SK-N-SH (cell line): Measurements from ENCODE around the gene ZNF584. TPM values are rescaled to one million over a fixed set of nuclear protein-coding genes. Genes with fewer than 3 reads are reported as not detected.

Experiments used
- CTCF ChIA-PET: fragments of 300-600, 350-600 bp; formaldehyde crosslinking; extraction: SDS; loops from one replicate; lab custom pipeline; 2021; lab: Yijun Ruan, JAX
- POLR2A ChIA-PET: fragments of 350-600 bp; sonication (Branson Sonifier 250); formaldehyde crosslinking; extraction: SDS; loops from one replicate; lab custom pipeline; 2020; ENCODE audit warnings: antibody characterized with exemption, inconsistent platforms; lab: Yijun Ruan, JAX
- DNase-seq: peaks from one replicate; pipeline ENCODE4 v3.0.0; 2012
- H2AFZ ChIP-seq: fragments of 200-600 bp; sonication (generic); 2 replicates; pipeline ENCODE4 v1.8.1; 2016; ENCODE audit warnings: antibody characterized with exemption, mild to moderate bottlenecking, low read depth
- H3F3A ChIP-seq: fragments of 200-600 bp; sonication (generic); replicated peaks from 2 replicates; pipeline ENCODE3; 2016; ENCODE audit warnings: antibody characterized with exemption, mild to moderate bottlenecking; ENCODE audit not compliant: insufficient read depth
- H3K27ac ChIP-seq, 2 experiments: fragments of 200-500 bp in 1 of 2; fragments of 200-600 bp in 1 of 2; sonication (Bioruptor generic) in 1 of 2; sonication (generic), shearing (Covaris generic) in 1 of 2; 2 replicates each; pipeline versions ENCODE4 v1.5.1 to v1.6.1; 2014 to 2016; ENCODE audit warnings: low read depth in 2 of 2, inconsistent platforms in 1 of 2, low read length in 1 of 2, mild to moderate bottlenecking in 1 of 2, mixed read lengths in 1 of 2
- H3K27me3 ChIP-seq: fragments of 200-600 bp; sonication (generic), shearing (Covaris generic); 2 replicates; pipeline ENCODE4 v1.6.1; 2016; ENCODE audit warnings: mixed run types; ENCODE audit not compliant: insufficient read depth
- H3K36me3 ChIP-seq, 2 experiments: fragments of 200-500 bp in 1 of 2; fragments of 200-600 bp in 1 of 2; sonication (Bioruptor generic) in 1 of 2; sonication (generic) in 1 of 2; replicated peaks in 1 of 2; 2 replicates each; pipeline versions ENCODE3 to v1.5.1; 2014 to 2016; ENCODE audit warnings: low read length in 1 of 2, mild to moderate bottlenecking in 1 of 2; ENCODE audit not compliant: insufficient read depth in 2 of 2, control insufficient read depth in 1 of 2
- H3K4me1 ChIP-seq, 2 experiments: fragments of 200-500 bp in 1 of 2; fragments of 200-600 bp in 1 of 2; sonication (Bioruptor generic) in 1 of 2; sonication (generic), shearing (Covaris generic) in 1 of 2; 2 replicates each; pipeline versions ENCODE4 v1.5.1 to v1.6.1; 2014 to 2016; ENCODE audit warnings: low read depth in 1 of 2, low read length in 1 of 2, mixed run types in 1 of 2; ENCODE audit not compliant: insufficient read depth in 2 of 2, control insufficient read depth in 1 of 2
- H3K4me2 ChIP-seq: fragments of 200-600 bp; sonication (generic), shearing (Covaris generic); 2 replicates; pipeline ENCODE4 v1.6.1; 2017; ENCODE audit warnings: mixed run types
- H3K4me3 ChIP-seq, 2 experiments: fragments of 200-500 bp in 1 of 2; fragments of 200-600 bp in 1 of 2; sonication (Bioruptor generic) in 1 of 2; sonication (generic), shearing (Covaris generic) in 1 of 2; 2 replicates each; pipeline versions ENCODE4 v1.5.1 to v1.8.1; 2014 to 2016; ENCODE audit warnings: low read depth in 2 of 2, inconsistent platforms in 1 of 2, low read length in 1 of 2, mild to moderate bottlenecking in 1 of 2, mixed read lengths in 1 of 2, moderate library complexity in 1 of 2
- H3K79me2 ChIP-seq: fragments of 200-600 bp; sonication (generic); 2 replicates; pipeline ENCODE4 v1.8.1; 2017; ENCODE audit warnings: mild to moderate bottlenecking; ENCODE audit not compliant: insufficient read depth
- H3K9ac ChIP-seq: fragments of 200-600 bp; sonication (generic); 2 replicates; pipeline ENCODE4 v1.6.1; 2017; ENCODE audit warnings: mixed run types
- H3K9me2 ChIP-seq: fragments of 200-600 bp; sonication (generic); 2 replicates; pipeline ENCODE4 v1.6.1; 2017; ENCODE audit warnings: mixed run types
- H3K9me3 ChIP-seq: fragments of 200-600 bp; sonication (generic); 2 replicates; pipeline ENCODE4 v1.6.1; 2017; ENCODE audit warnings: mixed run types, mild to moderate bottlenecking, moderate library complexity
- H4K20me1 ChIP-seq: fragments of 200-600 bp; sonication (generic); 2 replicates; pipeline ENCODE4 v1.6.1; 2017; ENCODE audit warnings: mild to moderate bottlenecking, mixed run types; ENCODE audit not compliant: insufficient read depth
- FOSL2 ChIP-seq: IDR thresholded peaks from 2 replicates; pipeline ENCODE4 v1.4.0; 2012; ENCODE audit warnings: low read depth, mild to moderate bottlenecking, moderate library complexity, borderline replicate concordance
- GABPA ChIP-seq: IDR thresholded peaks from 2 replicates; pipeline ENCODE4 v1.4.0; 2012; ENCODE audit warnings: low read depth, mild to moderate bottlenecking
- GATA2 ChIP-seq: sonication (generic); formaldehyde crosslinking; IDR thresholded peaks from 2 replicates; pipeline ENCODE4 v1.5.0; 2020; ENCODE audit warnings: mild to moderate bottlenecking, missing genetic modification reagents
- MXI1 ChIP-seq: IDR thresholded peaks from 2 replicates; pipeline ENCODE4 v1.6.1; 2012; ENCODE audit warnings: mild to moderate bottlenecking, low read depth, low read length, improper control_type of control experiment
- RAD21 ChIP-seq: IDR thresholded peaks from 2 replicates; pipeline ENCODE4 v1.6.1; 2012; ENCODE audit warnings: mild to moderate bottlenecking, low read length
- RXRA ChIP-seq: IDR thresholded peaks from 2 replicates; pipeline ENCODE4 v1.4.0; 2012; ENCODE audit warnings: low read depth, mild to moderate bottlenecking, borderline replicate concordance
- SMC3 ChIP-seq: IDR thresholded peaks from 2 replicates; pipeline ENCODE4 v1.6.1; 2012; ENCODE audit warnings: low read depth, low read length, improper control_type of control experiment
- TAF1 ChIP-seq: IDR thresholded peaks from 2 replicates; pipeline ENCODE4 v1.6.1; 2012; ENCODE audit warnings: low read depth, mild to moderate bottlenecking, low read length, moderate library complexity, borderline replicate concordance
- TEAD4 ChIP-seq: IDR thresholded peaks from 2 replicates; pipeline ENCODE4 v1.4.0; 2012; ENCODE audit warnings: mild to moderate bottlenecking, borderline replicate concordance; ENCODE audit not compliant: insufficient read depth
- WGBS: methylation state at CpG from one replicate; pipeline ENCODE4 v1.1.6; 2017; ENCODE audit warnings: low lambda C conversion rate; 5-methylcytosine and 5-hydroxymethylcytosine counted together
- polyA plus RNA-seq, 3 experiments: library from polyadenylated mRNA; depleted of rRNA; stranded (reverse); fragments of >200 nt; gene quantifications; 2 replicates each; pipeline ENCODE4 v1.2.3, GENCODE V29; 2012
- TF ChIP-seq, protein P1 (sequence below): IDR thresholded peaks from 2 replicates; pipeline ENCODE4 v1.4.0; 2012; ENCODE audit warnings: low read depth
- TF ChIP-seq, protein P2 (sequence below): fragments of 150-350 bp; IDR thresholded peaks from 2 replicates; pipeline ENCODE4 v1.6.1; 2017; ENCODE audit warnings: antibody characterized with exemption, low read length, low read depth, borderline replicate concordance
- TF ChIP-seq, protein P3 (sequence below): IDR thresholded peaks from 2 replicates; pipeline ENCODE4; 2012
- TF ChIP-seq, protein P4 (sequence below): fragments of 200-600 bp; sonication (generic); IDR thresholded peaks from 2 replicates; pipeline ENCODE4 v1.6.1; 2017; ENCODE audit warnings: antibody characterized with exemption, mild to moderate bottlenecking, moderate library complexity

The ZNF584 gene
- polyA plus RNA-seq, 1 of the 3 experiments (the other 2 are of a cell fraction), result 9.4 TPM

DNA sequence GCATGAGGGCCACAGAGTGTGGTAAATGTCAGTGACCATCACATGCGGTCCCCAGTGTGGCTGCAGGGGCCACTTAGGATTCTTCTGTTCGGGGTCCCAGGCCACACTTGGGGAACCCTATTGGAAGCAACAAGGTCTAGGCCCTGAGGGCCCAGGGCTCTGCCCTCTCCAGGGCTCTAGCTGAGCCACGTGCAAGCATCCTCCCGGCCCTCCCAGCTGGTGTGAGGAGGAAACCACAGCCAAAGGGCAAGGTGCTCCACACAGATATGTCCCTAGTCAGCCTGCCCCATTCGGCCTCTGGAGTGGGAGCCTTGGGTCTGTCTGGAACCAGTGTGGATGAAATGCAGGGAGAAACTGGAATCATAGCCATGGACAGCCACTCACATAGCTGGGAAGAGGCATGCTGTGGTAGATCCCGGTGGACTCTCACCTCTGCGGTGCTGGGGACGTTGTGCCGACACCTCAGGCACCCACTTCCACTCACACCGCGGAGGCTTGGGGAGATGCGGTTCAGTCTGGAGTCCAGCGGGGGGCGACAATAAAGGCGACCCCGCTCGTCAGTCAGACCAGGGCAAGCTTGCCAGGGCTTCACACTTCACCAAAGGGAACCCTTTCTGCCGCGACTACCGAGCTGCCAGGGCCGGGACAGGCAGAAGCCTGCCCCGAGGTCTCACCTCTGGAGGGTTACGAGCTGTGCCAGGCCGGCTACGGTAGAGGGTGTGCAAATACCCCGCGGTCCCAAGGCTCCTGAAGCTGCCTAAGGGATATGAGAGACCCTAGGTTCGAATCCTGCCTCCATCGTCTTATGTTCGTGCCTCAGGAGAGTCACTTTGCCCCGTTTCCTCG is 41.6 kb upstream of the ZNF584 start:
- Histone ChIP-seq H2AFZ (no peak overlapping the region), H3K9me2 (no peaks in the 10 kb centered on the region), H3K9ac (no peak overlapping the region), H3K4me2 (no peak overlapping the region), H3K27me3 (no peaks in the 10 kb centered on the region), H3K9me3 (no peaks in the 10 kb centered on the region), H3K27ac (no peak overlapping the region), H4K20me1 (no peaks in the 10 kb centered on the region), H3K79me2 (no peaks in the 10 kb centered on the region), H3K4me1 (peaks cover 0 to under 1% of the 10 kb centered on the region in 2 experiments; a peak in 1 of 4 replicates), H3K36me3 (no peaks in the 10 kb centered on the region), H3F3A (peaks cover 12% of the 10 kb centered on the region), H3K4me3 (no peak overlapping the region)
- no peak for TF ChIP-seq FOSL2
- no peak for TF ChIP-seq TAF1
- TF ChIP-seq, protein P1, sequence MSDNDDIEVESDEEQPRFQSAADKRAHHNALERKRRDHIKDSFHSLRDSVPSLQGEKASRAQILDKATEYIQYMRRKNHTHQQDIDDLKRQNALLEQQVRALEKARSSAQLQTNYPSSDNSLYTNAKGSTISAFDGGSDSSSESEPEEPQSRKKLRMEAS, result no peak
- TF ChIP-seq, protein P2, sequence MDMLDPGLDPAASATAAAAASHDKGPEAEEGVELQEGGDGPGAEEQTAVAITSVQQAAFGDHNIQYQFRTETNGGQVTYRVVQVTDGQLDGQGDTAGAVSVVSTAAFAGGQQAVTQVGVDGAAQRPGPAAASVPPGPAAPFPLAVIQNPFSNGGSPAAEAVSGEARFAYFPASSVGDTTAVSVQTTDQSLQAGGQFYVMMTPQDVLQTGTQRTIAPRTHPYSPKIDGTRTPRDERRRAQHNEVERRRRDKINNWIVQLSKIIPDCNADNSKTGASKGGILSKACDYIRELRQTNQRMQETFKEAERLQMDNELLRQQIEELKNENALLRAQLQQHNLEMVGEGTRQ, result no peak
- TF ChIP-seq RAD21, result no peak
- TF ChIP-seq RXRA, result no peak
- TF ChIP-seq, protein P3, sequence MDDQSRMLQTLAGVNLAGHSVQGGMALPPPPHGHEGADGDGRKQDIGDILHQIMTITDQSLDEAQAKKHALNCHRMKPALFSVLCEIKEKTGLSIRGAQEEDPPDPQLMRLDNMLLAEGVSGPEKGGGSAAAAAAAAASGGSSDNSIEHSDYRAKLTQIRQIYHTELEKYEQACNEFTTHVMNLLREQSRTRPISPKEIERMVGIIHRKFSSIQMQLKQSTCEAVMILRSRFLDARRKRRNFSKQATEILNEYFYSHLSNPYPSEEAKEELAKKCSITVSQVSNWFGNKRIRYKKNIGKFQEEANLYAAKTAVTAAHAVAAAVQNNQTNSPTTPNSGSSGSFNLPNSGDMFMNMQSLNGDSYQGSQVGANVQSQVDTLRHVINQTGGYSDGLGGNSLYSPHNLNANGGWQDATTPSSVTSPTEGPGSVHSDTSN, result no peak
- no peak for TF ChIP-seq SMC3
- TF ChIP-seq MXI1, result no peak
- TF ChIP-seq GABPA, result no peak
- peak; percentile 31 for DNase-seq
- WGBS, result 90% methylated on average over 23 of the region's 32 CpGs
- ChIA-PET CTCF (interaction anchor here (1.0 to 1.2 kb wide), 2 partner anchors 11 to 13 kb away, joined by 3 read pairs; no protein-coding TSS in a partner anchor), POLR2A (no interaction called here)

DNA sequence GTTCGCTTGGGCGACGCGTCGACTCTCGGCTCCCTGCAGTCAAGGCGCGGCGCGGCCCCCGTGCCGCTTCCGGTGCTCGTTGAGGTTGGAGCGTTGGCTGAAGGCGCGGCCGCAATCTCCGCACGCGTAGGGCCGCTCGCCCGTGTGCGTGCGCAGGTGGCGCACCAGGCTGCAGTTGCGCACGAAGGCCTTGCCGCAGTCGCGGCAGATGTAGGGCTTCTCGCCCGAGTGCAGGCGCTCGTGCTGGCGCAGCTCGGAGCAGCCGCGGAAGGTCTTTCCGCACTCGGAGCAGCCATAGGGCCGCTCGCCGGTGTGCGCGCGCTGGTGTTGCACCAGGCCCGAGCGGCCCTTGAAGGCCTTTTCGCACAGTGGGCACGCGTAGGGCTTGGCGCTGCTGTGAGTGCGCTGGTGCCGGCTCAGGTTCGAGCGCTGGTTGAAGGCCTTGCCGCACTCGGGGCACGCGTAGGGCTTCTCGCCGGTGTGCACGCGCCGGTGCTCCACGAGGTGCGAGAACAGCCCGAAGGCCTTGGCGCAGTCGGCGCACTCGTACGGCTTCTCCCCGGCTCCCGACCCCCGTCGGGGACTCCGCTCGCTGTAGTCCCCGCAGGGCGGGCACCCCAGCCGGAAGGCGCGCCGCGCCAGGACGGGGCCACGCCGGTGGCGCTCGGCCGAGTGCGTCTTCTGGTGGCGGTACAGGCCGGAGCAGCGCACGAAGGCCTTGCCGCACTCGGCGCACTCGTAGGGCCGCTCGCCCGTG is 40.6 kb upstream of the ZNF584 start:
- Histone ChIP-seq H3K4me1 (no peaks in the 10 kb centered on the region), H3K9me2 (no peaks in the 10 kb centered on the region), H3K36me3 (no peaks in the 10 kb centered on the region), H3K27ac (no peak overlapping the region), H3K4me2 (no peak overlapping the region), H3F3A (peaks cover 6% of the 10 kb centered on the region), H2AFZ (no peak overlapping the region), H4K20me1 (no peaks in the 10 kb centered on the region), H3K27me3 (no peaks in the 10 kb centered on the region), H3K4me3 (no peak overlapping the region), H3K9me3 (no peaks in the 10 kb centered on the region), H3K79me2 (no peaks in the 10 kb centered on the region), H3K9ac (no peak overlapping the region)
- POLR2A ChIA-PET, result no interaction called here
- TF ChIP-seq, protein P4, sequence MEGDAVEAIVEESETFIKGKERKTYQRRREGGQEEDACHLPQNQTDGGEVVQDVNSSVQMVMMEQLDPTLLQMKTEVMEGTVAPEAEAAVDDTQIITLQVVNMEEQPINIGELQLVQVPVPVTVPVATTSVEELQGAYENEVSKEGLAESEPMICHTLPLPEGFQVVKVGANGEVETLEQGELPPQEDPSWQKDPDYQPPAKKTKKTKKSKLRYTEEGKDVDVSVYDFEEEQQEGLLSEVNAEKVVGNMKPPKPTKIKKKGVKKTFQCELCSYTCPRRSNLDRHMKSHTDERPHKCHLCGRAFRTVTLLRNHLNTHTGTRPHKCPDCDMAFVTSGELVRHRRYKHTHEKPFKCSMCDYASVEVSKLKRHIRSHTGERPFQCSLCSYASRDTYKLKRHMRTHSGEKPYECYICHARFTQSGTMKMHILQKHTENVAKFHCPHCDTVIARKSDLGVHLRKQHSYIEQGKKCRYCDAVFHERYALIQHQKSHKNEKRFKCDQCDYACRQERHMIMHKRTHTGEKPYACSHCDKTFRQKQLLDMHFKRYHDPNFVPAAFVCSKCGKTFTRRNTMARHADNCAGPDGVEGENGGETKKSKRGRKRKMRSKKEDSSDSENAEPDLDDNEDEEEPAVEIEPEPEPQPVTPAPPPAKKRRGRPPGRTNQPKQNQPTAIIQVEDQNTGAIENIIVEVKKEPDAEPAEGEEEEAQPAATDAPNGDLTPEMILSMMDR, result no peak
- TF ChIP-seq TEAD4 (no peak), GATA2 (CRISPR knock-in tag) (no peak), SMC3 (no peak), RXRA (no peak)
- TF ChIP-seq, protein P3, result no peak
- CTCF ChIA-PET, result interaction anchor here (1.2 kb wide), 1 partner anchor 10 kb away, joined by 3 read pairs; no protein-coding TSS in a partner anchor
- DNase-seq, result peak; percentile 15
- WGBS, result 96% methylated on average over 47 of the region's 106 CpGs
